GM21360 (cell line): ENCODE results near the gene UGT1A4.
"Not testable (repeated sequence)": the region's sequence is repeated elsewhere in the genome, so short reads cannot be mapped to it uniquely, and the experiment has no call there.

Experiments used
- ATAC-seq: cut with Tn5 transposase; IDR thresholded peaks from one replicate; pipeline ENCODE4 v1.9.1; 2021; ENCODE audit warnings: mild to moderate bottlenecking, moderate library complexity; ENCODE audit not compliant: unreplicated experiment

Gene UGT1A4

DNA sequence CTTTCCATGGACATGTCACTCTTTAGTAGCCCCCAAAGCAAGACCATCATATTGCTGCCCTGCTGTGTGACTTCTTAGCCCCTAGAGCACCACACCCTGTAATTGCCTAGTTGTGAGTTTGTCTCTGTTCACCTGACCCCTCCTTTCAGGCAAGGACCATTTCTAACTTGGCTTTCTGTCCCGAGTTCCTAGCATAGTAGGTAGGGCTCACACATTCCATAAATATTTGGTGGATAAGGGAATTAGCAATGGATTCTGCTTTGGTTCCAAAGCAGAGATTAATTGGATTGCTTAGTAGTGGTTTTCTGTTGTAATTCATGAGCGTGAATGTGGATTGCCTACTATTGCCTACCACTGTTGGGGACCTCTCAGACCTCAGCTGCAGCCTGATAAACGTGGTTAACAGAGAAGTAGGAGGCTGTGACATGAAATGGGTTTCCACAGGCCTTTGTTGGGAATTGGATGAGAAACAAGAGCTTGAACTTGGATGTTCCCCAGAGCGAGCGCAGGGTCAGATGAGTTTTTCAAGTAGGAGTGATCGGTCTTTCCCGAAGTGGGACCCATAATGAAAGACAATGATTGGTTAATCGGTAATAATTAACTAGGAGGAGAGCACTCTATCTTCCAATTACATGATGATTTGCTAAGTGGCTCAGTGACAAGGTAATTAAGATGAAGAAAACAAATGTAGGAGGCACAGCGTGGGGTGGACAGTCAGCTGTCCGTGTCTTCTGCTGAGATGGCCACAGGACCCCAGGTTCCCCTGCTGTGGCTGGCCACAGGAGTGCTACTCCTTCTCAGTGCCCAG, 28.1 kb downstream of the UGT1A4 start:
- ATAC-seq, result no peak

- ATAC-seq, result no peak
These were observed 28.7 kb downstream of the UGT1A4 start for GRCh38 chr2:233747283-233747544.

DNA sequence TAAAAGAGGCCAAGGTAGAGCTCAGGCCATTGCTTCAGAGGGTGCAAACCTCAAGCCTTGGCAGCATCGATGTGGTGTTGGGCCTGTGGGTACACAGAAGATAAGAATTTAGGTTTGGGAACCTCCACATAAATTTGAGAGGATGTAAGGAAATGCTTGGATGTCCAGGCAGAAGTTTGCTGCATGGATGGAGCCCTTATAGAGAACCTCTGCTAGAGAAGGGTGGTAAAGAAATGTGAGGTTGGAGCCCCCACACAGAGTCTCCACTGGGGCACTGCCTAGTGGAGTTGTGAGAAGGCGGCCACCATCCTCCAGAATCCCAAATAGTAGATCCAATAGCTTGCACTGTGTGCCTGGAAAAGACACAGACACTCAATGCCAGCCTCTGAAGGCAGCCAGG, 32.2 kb downstream of the UGT1A4 start:
- not testable (repeated sequence) for ATAC-seq

GRCh38 chr2:233751212-233752009, 32.9 kb downstream of the UGT1A4 start:
- not testable (repeated sequence) for ATAC-seq

DNA sequence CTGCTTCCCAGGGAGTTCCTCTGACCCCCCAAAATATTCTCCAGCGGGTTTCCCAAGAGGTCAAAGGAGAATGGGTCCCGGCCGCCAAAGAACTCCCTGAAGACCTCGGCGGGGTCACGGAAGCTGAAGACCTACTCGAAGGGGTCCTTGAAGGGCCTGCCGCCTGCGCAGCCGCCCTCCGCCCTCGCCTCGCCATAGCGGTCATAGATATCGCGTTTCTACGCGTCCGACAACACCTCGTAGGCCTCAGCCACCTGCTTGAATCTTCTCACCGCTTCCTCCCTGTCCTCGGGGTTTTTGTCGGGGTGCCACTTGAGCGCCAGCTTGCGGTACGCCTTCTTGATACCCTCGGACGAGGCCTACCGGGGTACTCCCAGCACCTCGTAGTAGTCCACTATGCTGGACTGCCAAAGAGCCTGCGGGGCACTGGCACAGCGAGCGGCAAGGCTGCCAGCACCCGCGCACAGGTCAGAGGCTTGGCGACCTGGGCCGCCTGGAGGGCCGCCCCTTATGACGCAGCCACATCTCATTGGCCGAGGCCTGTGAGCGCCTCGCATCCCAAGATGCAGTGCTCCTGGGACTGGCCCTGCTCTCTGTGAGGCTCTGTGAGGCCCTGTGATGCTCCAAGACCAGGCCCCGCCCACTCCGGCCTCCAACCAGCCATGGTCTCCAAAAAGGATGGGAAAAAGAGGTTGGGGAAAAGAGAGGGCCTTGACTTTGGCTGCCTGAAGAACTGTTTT, 36.5 kb downstream of the UGT1A4 start:
- no peak for ATAC-seq

DNA sequence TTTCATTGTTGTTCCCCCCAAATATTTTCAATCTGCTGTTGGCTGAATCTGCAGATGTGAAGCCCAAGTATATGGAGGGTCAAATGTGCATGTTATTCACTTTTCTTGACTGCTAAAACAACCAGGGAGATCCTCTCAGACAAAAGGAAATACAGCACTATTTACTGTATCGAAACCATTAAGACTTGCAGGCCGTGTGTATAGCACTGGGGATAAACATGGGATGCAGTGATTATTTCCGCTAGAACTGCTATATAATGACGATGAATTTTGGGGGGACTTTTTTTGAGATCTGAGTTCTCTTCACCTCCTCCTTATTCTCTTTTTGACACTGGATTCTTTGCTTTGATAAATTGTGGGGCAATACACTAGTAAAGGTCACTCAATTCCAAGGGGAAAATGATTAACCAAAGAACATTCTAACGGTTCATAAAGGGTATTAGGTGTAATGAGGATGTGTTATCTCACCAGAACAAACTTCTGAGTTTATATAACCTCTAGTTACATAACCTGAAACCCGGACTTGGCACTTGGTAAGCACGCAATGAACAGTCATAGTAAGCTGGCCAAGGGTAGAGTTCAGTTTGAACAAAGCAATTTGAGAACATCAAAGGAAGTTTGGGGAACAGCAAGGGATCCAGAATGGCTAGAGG, 38.0 kb downstream of the UGT1A4 start:
- ATAC-seq, result no peak

DNA sequence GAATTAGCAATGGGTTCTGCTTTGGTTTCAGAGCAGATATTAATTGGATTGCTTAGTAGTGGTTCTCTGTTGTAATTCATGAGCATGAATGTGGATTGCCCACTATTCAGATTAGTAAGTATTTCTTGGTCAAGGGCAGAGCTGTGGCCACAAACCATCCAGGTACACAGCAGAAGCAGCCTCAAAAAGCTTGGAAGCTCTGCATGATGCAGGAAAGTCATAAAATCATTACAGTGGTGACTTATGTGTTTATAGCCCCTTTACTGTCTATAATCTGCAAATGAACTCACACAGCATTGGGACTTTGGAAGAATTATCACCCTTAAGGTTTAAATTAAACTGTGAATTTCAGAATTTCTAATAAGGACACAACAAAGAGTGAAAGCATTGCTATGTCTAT, 39.6 kb downstream of the UGT1A4 start:
- no peak for ATAC-seq

- ATAC-seq, result no peak
These were observed 40.3 kb downstream of the UGT1A4 start for GRCh38 chr2:233758849-233759248.

DNA sequence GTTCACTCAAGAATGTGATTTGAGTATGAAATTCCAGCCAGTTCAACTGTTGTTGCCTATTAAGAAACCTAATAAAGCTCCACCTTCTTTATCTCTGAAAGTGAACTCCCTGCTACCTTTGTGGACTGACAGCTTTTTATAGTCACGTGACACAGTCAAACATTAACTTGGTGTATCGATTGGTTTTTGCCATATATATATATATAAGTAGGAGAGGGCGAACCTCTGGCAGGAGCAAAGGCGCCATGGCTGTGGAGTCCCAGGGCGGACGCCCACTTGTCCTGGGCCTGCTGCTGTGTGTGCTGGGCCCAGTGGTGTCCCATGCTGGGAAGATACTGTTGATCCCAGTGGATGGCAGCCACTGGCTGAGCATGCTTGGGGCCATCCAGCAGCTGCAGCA, 41.5 kb downstream of the UGT1A4 start, which contains the start of gene UGT1A1:
Gene UGT1A1 (plus strand): TSS at position 228 of the 400 bp plus-strand sequence. CDS start 18 bp downstream, at position 246.
- no peak for ATAC-seq

DNA sequence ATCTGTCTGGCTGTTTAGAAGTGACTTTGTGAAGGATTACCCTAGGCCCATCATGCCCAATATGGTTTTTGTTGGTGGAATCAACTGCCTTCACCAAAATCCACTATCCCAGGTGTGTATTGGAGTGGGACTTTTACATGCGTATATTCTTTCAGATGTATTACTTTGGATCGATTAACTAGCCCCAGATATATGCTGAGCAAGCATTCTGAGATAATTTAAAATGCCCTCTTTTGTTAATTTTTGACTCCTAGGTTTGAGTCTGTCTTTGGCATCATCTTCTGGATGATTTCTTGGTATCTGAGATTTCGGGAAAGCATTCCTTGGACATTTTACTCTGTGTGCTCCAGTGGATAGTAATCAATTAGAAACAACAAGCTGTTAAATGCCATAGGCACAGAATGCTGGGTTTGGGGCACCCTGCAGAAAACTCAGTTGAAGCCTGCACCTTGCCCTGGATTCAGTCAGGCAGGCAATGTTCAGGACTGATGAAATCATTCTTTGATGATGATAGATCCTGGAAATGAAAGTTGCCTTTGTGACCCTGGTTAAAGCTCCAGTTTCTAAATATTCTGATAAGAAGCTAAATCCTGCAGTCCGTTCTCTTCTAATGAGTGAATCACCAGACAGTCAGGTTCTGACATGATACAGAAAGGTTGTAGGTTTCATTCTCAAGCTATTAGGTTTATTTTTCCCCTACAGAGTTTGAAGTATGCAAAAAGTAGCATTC, 42.7 kb downstream of the UGT1A4 start:
- no peak for ATAC-seq

DNA sequence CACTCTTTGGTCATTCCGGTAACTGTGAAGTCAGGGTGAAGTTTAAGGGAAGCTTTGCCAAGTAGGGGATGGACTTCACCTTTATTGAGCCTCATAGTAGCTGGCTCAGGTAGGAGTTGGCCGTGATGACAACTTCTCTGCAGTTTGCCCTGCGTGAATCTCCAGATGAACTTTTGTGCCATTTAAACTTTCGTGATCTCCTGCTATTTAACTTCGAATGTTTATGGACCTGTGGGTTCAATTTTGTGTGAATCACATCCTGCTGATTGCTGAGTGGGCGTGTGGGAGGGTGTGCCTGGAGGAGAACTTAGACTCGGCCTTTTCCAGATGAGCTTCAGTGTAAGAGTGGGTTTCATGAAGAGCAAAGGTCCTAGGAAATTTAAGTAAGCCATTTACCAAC, 45.7 kb downstream of the UGT1A4 start:
- no peak for ATAC-seq

DNA sequence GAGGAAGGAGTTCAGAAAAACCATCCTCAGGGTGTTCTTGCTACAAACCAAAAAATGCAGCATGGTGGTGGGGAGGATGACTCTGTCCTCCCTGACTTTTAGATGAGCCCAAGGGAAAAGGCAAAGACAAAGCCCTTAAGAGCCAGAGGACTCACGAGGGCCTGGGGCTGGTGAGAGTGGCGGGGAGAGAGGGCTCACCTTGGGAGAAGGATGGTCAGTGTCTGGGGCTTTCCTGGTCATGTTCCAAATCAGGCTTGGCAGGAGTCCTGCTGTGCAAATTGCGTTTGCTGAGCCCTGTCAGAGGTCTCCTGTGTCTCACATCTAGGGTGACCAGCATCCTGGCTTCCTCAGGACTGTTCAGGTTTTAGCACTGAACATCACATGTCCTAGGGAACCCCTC, 46.2 kb downstream of the UGT1A4 start:
- no peak for ATAC-seq

DNA sequence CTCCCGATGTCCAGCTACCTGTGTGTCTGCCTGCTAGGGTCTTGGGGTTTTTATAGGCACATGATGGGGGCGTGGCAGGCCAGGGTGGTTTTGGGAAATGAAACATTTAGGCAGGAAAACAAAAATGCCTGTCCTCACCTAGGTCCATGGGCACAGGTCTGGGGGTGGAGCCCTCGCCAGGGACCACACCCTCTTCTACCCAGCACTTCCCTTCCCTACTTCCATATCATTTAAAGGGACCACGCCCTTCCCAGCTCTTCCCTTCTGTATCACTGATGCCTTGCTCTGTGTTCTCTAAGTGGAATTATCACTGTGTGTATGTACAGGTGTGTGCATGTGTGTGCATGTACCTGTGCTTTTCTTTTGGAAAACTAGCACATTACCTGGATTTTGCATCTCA, 47.9 kb downstream of the UGT1A4 start:
- ATAC-seq, result no peak

DNA sequence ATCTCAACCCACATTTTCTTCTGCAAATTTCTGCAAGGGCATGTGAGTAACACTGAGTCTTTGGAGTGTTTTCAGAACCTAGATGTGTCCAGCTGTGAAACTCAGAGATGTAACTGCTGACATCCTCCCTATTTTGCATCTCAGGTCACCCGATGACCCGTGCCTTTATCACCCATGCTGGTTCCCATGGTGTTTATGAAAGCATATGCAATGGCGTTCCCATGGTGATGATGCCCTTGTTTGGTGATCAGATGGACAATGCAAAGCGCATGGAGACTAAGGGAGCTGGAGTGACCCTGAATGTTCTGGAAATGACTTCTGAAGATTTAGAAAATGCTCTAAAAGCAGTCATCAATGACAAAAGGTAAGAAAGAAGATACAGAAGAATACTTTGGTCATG, 49.5 kb downstream of the UGT1A4 start:
- ATAC-seq, result no peak

DNA sequence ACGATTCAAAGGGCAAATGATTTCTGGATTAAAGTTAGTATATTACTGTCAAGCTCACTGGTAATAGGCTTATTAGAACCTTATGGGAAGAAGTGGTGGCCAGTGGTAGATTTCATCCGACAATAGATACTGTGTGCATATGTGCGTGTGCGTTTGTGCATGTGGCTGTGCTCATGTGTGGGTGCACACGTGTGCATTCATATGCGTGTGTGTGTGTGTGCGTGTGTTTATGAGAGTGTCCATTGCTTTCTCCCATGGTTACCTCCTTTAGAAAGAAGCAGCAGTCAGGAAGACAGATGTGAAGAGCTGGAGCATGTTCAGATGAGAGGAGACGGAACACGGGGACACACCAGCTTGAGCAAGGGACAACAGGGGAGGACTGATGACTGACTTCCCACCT, 50.7 kb downstream of the UGT1A4 start:
- ATAC-seq, result no peak

DNA sequence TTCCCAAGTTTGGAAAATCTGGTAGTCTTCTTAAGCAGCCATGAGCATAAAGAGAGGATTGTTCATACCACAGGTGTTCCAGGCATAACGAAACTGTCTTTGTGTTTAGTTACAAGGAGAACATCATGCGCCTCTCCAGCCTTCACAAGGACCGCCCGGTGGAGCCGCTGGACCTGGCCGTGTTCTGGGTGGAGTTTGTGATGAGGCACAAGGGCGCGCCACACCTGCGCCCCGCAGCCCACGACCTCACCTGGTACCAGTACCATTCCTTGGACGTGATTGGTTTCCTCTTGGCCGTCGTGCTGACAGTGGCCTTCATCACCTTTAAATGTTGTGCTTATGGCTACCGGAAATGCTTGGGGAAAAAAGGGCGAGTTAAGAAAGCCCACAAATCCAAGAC, 53.6 kb downstream of the UGT1A4 start:
- no peak for ATAC-seq

- ATAC-seq, result no peak
These were observed 54.0 kb downstream of the UGT1A4 start for GRCh38 chr2:233772583-233772982.

DNA sequence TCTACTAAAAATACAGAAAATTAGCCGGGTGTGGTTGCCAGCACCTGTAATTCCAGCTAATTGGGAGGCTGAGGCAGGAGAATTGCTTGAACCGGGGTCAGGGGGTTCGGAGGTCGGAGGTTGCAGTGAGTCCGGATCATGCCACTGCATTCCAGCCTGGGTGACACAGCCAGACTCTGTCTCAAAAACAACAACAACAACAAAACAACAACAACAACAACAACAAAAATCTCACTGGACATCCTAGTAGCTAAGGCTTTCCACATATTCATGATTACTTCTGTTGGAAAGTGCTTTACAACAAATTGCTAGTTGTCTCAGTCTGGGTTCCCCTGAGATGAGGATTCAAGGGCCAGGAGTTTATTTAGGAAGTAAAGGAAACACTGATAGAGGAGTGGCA, 55.3 kb downstream of the UGT1A4 start:
- no peak for ATAC-seq

DNA sequence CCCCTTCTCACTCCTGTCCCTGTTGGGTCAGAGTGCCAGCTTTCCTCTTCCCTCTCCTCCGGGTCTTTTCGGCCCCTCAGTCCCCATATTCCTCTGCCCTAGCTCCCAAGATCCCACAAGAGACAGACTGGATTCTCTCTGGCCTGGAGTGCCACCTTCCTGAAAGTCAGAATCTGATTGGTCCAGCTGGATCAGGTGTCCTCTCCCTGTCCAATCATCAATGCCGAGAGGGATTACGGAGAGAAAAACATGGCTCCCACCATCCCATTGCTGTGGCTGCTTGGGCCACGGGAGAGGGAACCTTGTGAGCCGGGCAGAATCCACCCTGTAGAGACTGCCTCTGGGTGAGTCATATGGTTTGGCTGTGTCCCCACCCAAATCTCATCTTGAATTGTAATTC, 56.9 kb downstream of the UGT1A4 start:
- no peak for ATAC-seq

GRCh38 chr2:233778030-233778429, 59.5 kb downstream of the UGT1A4 start, which contains the start of gene MROH2A:
MROH2A (plus strand) TSS chr2:233778330; CDS start chr2:233779359, 1,029 bp downstream.
- no peak for ATAC-seq
